GM19455 (cell line): Measurements from ENCODE around the gene TRIM16.
"Not testable (repeated sequence)": the region's sequence is repeated elsewhere in the genome, so short reads cannot be mapped to it uniquely, and the experiment has no call there.

Experiments used
- ATAC-seq: cut with Tn5 transposase; IDR thresholded peaks from one replicate; pipeline ENCODE4 v1.9.1; 2021; ENCODE audit not compliant: unreplicated experiment

The TRIM16 gene

DNA sequence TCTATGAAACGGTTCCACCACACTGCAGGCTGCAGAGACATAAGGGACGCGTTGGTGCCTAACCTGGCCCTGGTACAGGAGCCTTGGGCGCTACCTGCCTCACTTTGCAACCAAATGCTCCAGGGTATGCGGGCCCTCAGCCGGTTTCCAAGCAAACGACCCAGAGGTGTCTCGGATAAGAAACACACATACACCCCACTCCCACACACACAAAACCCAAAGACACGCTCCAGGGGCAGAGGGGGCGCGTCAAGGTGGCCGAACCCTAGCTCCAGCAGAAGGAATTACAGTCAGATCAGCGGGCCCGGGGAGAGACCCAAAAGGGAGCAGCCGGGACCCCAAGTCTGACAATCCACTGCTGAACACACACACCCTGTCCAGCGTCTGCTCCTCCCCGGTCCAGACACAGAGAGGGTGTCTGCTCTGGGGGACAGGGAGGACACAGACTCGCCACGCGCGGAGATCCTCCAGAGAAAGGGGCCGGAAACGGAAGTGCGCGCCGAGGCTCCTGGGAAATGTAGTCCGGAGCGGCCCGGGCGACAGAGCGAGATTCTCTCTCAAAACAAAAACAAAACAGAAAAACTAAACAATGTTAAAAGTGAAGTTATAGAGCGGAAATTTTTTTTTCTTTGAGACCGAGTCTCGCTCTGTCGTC is at the start of gene TRIM16:
Gene TRIM16 (minus strand): TSS at position 488 of the 655 bp plus-strand sequence. CDS start 32,702 bp downstream, outside the sequence.
- peak; percentile 90 for ATAC-seq

GRCh38 chr17:15733174-15733789 is 49.2 kb upstream of the TRIM16 start:
- not testable (repeated sequence) for ATAC-seq

GRCh38 chr17:15731900-15732299 is 47.8 kb upstream of the TRIM16 start, which contains the start of gene TBC1D26:
TBC1D26 (plus strand) TSS chr17:15732283; CDS start chr17:15735349, 3,066 bp downstream.
- ATAC-seq = not testable (repeated sequence)

- ATAC-seq = not testable (repeated sequence)
These were observed 46.4 kb upstream of the TRIM16 start for GRCh38 chr17:15730535-15730934.

- ATAC-seq = not testable (repeated sequence)
These were observed 32.8 kb upstream of the TRIM16 start for GRCh38 chr17:15716601-15717563.

GRCh38 chr17:15708879-15709278 is 24.8 kb upstream of the TRIM16 start:
- ATAC-seq = not testable (repeated sequence)

GRCh38 chr17:15704813-15705212 is 20.7 kb upstream of the TRIM16 start:
- ATAC-seq = not testable (repeated sequence)

- not testable (repeated sequence) for ATAC-seq
These were observed 20.1 kb upstream of the TRIM16 start for GRCh38 chr17:15704239-15704638.

DNA sequence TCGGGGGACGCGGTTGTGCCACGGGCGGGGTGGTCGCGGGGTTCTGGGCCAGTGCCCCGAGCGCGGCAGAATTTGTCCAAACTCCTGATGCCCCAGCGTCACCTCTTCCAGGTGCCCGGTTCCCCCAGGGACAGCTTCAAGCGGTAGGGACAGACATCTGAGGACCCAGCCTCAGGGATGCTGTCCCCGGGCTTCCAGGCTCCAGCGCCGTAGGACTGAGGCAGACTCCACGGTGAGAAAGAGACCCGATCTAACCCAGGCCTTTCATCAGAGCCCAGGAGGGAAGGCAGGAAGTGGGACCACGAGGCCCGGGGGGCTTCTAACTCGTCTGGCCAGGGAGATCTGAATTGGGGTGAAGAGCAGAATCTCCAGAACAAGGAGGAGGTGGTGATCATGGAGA is 15.8 kb upstream of the TRIM16 start:
- not testable (repeated sequence) for ATAC-seq

- peak; percentile 99 for ATAC-seq
These were observed 15.4 kb upstream of the TRIM16 start, which contains the start of gene ZNF286A for GRCh38 chr17:15699413-15699924. ZNF286A (plus strand) TSS chr17:15699752; CDS start chr17:15700330, 578 bp downstream.

- ATAC-seq = peak; percentile 3
These were observed 14.9 kb upstream of the TRIM16 start for GRCh38 chr17:15698967-15699366.

DNA sequence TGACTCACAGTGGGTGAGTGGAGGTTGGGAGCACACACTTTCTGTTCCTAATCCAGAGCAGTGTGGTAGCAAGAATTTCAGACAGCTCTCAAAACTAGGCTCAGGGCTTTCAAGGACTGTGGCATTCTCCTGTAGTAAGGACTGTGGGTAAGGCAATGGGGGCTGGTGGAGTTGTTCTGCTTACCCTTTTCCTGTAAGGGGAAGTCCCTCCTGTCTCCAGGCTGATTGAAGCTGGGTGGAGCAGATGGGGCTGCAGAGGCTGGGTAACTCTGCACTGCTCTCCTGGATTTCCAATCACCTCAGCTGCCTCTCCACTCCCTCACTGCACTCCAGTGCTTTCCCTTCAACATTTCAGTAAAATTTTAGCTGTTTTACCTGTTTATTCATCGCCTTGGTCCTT is 3.4 kb upstream of the TRIM16 start:
- not testable (repeated sequence) for ATAC-seq

GRCh38 chr17:15683135-15683534 is 976 bp downstream of the TRIM16 start:
- not testable (repeated sequence) for ATAC-seq

- not testable (repeated sequence) for ATAC-seq
These were observed 8.1 kb downstream of the TRIM16 start for GRCh38 chr17:15675991-15676390.

- not testable (repeated sequence) for ATAC-seq
These were observed 9.5 kb downstream of the TRIM16 start for GRCh38 chr17:15674640-15675039.

GRCh38 chr17:15669526-15669925 is 14.6 kb downstream of the TRIM16 start:
- ATAC-seq = not testable (repeated sequence)

- no peak for ATAC-seq
These were observed 20.4 kb downstream of the TRIM16 start for GRCh38 chr17:15663691-15664090.

- ATAC-seq = no peak
These were observed 20.9 kb downstream of the TRIM16 start for GRCh38 chr17:15663176-15663575.

DNA sequence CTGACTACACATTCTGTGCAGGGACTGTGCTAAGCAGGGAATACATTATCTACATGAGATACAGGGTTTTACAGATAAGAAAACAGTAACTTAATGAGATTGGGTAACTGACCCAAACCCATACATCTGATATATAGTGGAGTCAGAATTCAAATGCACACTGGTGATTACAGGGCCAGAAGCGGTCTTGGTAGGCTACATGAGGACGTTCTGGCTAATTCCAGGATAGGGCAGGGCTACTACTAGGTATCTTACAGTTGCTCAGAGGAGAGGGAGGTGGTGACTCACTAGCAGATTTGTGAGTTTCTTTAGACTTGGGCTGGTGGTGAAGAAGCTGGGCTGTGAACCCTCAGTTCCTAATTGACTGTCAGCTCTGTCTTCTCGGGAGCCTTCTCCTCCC is 21.4 kb downstream of the TRIM16 start:
- no peak for ATAC-seq

DNA sequence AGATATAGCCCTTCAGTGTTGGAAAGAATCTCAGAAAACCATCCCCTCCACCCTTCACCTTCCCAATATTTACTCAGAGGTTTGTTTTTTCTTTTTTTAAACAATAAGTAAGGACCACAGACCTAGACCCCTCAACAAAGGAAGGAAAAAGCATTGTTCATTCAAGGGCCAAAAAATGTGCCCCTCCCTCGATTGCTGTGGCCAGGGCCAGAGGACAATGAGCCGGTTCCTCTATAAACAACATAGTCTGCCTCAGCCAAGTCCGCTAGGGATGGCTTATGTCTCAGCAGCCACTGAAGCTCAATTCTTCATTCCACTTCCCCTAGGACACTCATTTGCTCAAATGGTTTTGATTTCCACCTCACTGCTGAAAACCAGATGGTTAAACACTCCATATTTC is 24.0 kb downstream of the TRIM16 start:
- no peak for ATAC-seq

DNA sequence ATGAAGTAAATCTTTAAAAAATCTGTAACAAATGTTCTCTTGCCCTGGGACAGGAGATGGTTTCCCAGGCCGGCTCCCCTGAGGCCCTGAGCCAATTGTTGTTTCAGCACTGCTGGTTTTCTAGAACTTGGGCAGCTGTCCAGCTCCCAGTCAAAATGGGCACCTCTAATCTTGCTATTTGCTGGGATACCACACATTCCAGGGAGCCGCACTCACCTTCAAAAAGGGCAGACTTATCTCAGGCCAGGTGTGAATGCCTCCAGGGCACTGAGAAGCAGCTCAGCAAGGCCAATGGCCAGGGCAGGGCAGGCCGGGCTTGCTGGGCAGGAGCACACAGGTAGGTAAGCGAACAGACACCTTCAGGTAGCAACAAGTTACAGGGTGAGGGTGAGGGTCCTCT is 24.4 kb downstream of the TRIM16 start:
- no peak for ATAC-seq
